Measurements from ENCODE around the gene L1TD1.
"Not testable (repeated sequence)": the region's sequence is repeated elsewhere in the genome, so short reads cannot be mapped to it uniquely, and the experiment has no call there.

The L1TD1 gene

DNA sequence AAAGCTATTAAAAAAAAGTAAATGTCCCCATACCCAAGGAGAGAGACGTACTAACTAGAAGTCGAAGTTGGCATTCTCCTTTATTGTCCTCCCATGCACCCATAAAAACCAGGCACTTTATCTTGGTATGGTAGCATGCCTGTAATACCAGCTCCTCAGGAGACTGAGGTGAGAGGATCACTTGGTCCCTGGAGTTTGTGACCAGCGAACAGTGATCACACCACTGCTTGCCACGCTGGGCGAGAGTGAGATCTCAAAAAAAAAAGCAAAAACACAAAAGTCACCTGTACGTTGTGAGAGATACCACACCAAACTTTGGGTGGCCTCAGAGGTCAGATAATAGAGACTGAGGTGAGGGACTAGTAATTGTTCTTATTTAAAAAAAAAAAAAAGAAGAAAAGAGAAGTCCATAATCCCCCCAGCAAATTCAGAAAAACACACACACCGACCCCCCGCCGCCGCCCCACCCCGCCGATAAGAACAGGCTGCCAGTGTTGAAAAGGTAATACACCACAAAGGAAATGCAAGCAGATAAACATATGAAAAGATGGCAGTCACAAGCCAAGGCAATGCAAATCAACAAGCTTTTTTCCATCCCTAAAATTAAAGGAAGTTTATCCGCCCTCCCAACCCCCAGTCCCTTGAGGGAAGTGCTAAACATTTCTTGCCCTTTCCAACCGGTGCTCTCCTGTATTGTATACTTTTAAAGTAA is 3.6 kb downstream of the L1TD1 start:
- DNase-seq (ENCODE audit: low read depth in 2 of 2): no peak

DNA sequence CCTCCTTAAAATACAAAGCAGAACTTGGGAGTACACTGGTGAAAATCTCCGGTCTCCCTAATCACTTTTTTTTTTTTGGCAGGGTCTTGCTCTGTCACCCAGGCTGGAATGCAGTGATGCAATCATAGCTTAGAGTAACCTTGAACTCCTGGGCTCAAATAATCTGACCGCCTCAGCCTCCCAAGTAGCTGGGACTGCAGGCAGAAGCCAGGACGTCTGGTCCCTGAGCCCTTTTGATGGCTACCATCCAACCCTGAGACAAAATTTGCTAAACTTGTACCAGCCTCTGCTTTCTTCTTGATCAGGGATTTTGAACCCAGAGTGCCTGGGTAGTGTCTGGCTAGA is 4.1 kb downstream of the L1TD1 start:
- DNase-seq (ENCODE audit: low read depth in 2 of 2): no peak

DNA sequence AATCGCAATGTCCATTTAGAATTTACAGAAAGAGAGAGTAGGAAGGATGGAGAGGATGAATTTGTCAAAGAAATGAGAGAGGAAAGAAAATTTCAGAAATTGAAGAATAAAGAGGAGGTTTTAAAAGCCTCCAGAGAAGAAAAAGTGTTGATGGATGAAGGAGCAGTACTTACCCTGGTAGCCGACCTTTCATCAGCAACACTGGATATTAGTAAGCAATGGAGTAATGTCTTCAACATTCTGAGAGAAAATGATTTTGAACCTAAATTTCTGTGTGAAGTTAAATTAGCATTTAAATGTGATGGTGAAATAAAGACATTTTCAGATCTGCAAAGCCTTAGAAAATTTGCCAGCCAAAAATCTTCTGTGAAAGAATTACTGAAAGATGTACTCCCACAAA is 12.5 kb downstream of the L1TD1 start:
- DNase-seq (ENCODE audit: low read depth in 2 of 2): no peak

DNA sequence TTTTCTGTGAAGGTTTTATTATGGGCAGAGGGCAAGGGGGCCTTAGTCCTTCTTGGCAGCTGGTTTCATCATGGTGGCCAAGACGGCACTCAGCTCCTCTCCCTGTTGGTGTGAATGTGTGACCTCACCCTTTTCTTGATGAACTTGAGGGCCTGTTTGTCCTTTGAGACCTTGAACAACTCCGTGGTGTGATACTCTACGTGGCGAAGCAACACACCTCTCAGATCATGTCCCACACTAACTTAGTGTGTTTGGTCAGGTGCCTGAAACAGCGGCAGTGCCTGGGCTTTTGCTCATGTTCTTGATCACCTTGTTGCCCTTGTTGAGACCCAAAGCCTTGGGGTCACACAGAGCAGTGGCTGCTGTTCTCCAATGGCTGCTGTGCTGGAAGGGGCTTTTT is 13.4 kb downstream of the L1TD1 start:
- DNase-seq (ENCODE audit: low read depth in 2 of 2): no peak

DNA sequence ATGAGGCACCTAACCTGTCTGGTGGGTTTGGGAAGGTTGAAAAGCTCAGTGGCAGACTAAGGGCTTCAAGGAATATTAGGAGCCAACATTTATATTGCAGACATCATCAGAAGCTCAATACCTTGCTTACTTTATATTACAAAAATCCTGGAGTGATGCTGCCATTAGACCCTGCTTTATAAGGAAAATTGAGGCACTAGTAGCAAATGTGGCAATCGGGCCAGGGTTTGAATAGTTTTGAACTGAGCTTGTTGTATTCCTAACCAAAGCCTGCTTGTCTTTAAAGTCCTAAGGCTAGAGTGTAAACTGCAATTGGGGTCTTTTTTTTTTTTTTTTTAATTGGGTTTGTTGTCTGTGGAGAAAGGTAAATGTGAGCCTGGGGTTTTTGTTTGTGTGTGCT is 14.3 kb downstream of the L1TD1 start:
- DNase-seq (ENCODE audit: low read depth in 2 of 2): no peak

DNA sequence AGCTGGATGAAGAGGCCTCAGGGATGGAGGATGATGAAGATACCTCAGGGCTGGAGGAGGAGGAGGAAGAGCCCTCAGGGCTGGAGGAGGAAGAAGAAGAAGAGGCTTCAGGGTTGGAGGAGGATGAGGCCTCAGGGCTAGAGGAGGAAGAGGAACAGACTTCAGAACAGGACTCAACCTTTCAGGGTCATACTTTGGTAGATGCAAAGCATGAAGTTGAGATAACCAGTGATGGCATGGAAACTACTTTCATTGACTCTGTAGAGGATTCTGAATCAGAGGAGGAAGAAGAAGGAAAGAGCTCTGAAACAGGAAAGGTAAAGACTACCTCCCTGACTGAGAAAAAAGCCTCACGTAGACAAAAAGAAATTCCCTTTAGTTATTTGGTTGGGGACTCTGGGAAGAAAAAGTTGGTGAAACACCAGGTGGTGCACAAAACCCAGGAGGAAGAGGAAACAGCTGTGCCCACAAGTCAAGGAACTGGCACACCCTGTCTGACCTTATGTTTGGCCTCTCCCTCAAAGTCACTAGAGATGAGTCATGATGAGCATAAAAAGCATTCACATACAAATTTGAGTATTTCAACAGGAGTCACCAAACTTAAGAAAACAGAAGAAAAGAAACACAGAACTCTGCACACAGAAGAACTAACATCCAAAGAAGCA is 15.4 kb downstream of the L1TD1 start:
- no peak for DNase-seq (ENCODE audit: low read depth in 2 of 2)

DNA sequence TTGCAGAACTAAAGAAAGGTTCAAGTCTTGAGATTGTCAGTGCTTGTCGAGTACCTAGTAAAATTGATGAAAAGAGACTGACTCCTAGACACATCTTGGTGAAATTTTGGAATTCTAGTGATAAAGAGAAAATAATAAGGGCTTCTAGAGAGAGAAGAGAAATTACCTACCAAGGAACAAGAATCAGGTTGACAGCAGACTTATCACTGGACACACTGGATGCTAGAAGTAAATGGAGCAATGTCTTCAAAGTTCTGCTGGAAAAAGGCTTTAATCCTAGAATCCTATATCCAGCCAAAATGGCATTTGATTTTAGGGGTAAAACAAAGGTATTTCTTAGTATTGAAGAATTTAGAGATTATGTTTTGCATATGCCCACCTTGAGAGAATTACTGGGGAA is 16.3 kb downstream of the L1TD1 start:
- no peak for DNase-seq (ENCODE audit: low read depth in 2 of 2)

DNA sequence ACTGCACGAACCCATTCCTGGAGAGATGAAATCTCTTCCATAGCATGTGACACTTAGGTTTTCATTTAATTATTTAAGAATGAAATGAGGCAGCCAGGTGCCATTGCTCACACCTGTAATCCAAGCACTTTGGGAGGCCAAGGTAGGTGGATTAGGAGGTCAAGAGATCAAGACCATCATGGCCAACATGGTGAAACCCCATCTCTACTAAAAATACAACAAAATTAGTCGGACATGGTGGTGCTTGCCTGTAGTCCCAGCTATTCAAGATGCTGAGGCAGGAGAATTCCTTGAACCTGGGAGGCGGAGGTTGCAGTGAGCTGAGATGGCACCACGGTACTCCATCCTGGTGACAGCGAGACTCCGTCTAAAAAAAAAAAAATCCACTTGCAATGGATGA is 17.8 kb downstream of the L1TD1 start:
- DNase-seq (ENCODE audit: low read depth in 2 of 2): no peak

DNA sequence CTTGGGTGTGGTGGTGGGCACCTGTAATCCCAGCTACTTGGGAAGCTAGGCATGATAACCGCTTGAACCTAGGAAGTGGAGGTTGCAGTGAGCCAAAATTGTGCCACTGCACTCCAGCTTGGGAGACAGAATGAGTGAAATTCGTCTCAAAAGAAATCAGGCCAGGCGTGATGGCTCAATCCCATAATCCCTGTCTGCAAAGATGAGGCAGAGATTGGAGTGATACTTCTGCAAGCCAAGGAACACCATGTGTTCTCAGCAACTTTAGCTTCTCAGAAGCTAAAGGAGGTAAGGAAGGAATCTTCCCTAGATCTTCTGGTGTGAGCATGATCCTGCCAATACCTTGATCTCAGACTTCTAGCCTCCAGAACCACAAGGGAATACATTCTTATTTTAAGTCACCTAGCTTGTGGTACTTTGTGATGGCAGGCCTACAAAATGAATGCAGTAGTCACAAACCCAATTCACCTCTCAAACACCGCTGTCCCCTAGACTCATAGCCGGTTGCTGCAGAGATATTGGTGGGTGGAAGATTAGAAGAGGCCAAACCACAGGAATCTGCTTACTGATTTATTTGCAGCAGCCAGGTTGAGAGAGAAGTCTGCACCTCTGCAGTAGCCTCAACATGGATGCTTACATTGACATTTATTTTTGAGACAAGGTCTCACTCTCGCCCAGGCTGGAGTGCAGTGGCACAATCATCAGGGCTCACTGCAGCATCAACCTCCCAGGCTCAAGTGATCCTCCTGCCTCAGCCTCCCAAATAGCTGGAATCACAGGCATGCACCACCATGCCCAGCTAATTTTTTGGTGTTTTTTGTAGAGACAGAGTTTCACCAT is 18.6 kb downstream of the L1TD1 start:
- no peak for DNase-seq (ENCODE audit: low read depth in 2 of 2)

DNA sequence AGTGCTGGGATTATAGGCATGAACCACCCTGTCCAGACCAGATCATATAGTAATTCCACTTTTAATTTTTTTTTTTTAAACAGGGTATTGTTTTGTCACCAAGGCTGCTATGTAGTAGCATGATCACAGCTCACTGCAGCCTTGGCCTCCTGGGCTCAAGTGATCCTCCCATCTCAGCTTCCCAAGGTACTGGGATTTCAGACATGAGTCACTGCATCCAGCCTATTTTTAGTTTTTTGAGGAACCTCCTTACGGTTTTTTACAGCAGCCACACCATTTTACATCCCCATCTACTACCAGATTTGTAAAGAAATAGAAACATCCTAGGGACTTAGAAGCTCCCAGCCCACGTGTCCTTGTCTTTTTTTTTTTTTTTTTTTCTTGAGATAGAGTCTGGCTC is 24.0 kb downstream of the L1TD1 start:
- no peak for DNase-seq (ENCODE audit: low read depth in 2 of 2)

DNA sequence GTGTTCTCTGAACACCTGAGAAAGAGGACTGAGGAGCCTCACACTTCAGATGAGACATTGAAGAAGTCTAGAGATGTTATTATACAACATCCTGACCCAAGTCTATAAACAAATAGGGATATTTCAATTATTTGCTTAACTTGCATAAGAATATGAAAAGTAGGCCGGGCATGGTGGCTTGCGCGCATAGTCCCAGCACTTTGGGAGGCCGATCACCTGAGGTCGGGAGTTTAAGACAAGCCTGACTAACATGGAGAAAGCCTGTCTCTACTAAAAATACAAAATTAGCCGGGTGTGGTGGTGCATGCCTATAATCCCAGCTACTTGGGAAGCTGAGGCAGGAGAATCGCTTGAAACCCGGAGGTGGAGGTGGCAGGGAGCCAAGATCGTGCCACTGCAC is 25.8 kb downstream of the L1TD1 start:
- DNase-seq (ENCODE audit: low read depth in 2 of 2): not testable (repeated sequence)

DNA sequence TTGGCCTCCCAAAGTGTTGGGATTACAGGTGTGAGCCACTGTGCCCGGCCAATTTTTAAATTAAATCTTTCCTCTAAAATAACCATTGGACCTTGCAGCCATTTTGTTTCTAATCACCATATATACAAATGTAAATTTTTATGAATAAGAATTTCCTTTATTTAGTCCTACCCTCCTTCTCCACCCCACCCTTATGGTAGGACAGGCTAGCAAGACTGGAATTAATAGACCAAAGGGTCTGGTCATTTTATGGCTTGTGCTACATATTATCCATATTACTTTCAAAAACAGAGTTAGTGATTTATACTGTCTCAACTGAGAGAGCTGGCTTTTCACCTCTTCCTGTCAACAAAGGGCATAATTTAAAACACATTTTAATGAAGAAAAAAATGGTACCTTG is 26.5 kb downstream of the L1TD1 start:
- DNase-seq (ENCODE audit: low read depth in 2 of 2): no peak

DNA sequence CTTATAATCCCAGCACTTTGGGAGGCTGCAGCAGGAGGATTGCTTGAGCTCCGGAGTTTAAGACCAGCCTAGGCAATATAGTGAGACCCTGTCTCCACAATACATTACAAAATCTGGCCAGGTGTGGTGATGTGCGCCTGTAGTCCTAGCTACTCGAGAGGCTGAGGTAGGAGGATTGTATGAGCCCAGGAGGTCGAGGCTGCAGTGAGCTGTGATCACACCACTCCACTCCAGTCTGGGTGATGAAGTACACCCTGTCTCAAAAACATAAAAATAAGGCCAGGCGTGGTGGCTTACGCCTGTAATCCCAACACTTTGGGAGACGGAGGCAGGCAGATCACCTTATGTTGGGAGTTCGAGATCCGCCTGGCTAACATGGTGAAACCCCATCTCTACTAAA is 27.7 kb downstream of the L1TD1 start:
- no peak for DNase-seq (ENCODE audit: low read depth in 2 of 2)

DNA sequence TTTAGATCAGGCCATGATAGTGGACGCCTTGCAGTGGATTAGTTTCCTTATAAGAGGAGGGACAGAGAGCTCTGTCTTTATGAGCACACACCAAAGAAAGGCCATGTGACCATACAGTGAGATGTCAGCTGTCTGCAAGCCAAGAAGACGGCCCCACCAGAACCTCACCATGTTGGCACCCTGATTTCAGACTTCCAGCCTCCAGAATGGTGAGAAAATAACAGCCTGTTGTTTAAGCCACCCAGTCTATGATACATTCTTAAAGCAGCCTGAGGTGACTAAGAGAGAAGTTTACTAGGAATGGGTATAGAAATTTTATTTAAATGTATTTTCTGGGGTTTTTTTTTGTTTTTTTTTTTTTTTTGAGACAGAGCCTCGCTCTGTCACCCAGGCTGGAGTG is 29.5 kb downstream of the L1TD1 start:
- no peak for DNase-seq (ENCODE audit: low read depth in 2 of 2)

DNA sequence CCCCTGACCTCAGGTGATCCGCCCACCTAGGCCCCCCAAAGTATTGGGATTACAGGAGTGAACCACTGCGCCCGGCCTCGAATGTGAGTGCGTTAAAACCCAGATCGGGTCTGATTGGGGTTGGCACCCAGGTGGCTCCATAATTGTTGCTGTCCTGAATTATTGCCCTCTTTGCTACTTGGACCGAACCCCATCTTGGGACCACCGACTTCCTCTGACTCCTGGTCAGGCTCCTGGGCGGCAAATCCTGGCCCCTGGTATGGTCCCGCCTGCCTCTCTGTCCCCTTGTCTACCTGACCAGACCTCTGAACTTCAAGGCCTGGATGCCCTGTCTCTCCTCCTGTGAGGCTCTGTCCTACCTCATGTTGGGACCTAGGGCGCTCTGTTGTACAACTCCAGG is 32.8 kb downstream of the L1TD1 start:
- no peak for DNase-seq (ENCODE audit: low read depth in 2 of 2)

DNA sequence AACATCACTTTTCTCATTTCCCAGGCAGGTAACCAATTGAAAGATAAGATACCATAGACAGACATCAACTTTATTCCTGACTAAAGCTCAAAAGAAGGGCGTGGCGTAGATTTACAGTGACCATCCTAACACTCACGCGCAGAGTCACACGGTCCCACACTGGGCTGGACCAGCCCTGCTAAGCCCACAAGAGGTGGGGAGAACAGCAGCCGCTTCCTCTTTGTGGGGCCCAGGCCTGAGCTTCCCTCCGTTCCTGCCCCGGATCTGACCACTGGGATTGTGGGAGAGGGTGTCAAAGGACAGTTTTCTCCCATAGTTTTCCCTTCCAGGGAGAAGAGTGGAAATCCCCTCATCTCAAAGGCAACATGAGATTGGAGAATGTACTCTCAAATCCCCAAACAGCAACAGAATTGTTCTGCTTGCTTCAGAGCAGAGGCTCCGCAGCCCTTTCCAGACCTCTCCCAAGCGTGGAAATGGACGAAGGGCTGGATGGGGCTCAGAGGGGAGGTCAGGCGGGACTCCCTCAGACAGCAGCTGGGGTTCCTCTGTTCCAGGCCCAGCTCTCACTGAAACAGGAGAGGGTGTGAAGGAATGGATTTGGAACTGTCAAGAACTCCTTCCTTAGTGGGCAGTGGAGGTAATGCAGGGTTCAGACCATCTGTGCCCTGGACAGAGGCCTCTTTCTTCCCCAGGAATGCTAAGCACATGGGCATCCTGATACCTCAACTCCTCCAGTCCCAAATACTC is 33.7 kb downstream of the L1TD1 start:
- DNase-seq (ENCODE audit: low read depth in 2 of 2): no peak

DNA sequence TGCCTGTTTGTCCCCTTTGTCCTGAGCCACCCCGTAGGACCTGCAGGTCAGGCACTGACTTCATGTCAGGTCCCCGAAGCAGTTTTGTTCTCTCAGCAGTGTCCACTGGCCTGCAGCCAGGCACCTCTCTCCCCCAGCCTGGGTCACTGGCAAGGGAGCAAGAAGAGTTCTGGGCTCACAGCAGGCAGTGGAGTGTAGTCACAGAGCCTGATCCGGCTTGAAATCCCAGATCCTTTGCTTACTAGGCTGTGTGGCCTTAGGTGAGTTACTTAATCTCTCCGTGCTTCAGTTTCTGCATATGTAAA is 34.2 kb downstream of the L1TD1 start:
- no peak for DNase-seq (ENCODE audit: low read depth in 2 of 2)

DNA sequence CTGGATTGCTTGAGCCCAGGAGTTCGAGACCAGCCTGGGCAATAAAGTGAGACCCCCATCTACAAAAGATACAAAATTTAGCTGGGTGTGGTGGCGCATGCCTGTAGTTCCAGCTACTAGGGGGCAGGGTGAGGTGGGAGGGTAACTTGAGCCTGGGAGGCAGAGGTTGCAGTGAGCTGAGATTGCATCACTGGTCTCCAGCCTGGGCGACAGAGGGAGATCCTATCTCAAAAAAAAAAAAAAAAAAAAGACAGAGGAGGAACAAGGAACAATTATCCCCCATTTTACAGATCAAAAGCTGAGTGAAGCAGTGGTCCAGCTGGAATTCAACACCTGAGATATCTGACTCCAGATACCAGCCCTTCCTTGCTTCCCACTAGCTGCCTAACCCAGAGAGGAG is 34.8 kb downstream of the L1TD1 start:
- DNase-seq (ENCODE audit: low read depth in 2 of 2): no peak

DNA sequence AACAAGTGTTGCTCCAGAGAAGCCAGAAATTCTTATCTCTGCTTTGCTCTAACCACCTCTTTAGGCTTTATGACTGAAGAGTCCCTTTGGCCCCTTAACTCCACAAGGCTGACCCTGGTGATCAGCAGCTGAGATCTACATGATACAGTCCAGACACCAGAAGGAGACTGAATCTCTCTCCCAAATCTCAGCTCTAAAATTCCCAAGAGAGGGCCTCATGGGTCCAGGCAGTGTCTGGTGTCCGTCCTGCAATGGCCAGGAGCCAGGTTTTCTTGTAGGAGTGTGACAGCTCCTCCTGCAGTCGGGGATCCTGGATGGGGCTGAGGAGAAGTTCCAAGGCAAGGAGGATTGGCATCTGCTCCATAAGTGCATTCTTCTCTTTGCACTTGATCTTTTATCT is 35.3 kb downstream of the L1TD1 start:
- no peak for DNase-seq (ENCODE audit: low read depth in 2 of 2)

DNA sequence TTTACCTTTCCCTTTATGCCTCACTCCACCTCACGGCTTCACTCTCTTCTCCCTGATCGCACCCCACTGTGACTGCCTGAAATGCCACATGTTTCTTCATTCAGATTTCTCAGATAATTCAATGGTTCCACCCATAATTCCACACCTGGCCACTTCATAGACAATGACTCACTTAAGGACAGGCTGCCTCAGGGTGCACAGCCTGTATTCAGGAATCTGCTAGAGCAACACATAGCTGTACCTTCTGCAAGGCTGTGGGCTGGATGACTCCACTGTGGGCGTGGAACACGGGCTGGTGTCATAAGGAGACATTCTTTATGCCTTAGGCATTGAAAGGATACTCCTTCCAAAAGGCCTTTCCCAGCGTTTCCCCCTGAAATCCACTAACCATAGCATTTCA is 36.1 kb downstream of the L1TD1 start:
- no peak for DNase-seq (ENCODE audit: low read depth in 2 of 2)

DNA sequence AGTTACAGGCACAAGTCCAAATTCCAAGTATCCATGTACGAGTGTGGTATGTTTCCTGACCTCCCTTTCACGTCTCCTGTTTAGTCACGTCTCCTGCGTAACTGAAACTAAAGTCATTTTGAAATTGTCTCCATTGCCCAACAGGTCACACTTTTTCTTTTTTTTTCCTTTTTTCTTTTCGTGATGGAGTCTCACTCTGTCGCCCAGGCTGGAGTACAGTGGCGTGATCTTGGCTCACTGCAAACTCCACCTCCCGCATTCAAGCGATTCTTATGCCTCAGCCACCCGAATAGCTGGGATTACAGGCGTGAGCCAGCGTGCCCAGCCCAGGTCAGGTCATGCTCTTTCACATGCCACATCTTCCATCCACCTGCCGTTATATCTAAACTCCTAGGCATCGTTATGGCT is 38.2 kb downstream of the L1TD1 start:
- no peak for DNase-seq (ENCODE audit: low read depth in 2 of 2)

DNA sequence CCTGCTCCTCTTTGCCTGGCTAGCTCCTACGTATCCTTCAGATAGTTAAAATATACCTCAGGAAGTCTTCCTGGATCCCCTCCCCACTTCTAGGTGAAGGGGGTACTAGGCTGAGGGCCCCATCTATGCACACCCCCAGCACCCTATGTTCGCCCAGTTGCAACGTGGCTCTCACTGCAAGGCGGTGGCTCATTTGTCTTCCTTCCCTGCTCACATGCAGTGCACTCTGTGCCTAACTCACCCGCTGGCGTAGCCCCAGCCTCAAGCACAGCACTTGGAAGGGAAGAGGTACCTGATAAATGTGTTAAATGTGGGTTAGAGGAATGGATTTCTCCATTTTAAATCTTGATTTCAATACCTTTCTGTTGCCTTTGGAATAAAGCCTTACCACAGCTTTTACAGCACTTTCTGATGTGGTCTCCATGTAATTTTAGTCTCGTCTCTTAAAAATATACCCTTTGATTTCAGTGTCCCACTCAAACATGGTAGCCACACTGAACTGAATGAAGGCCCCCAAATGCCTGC is 39.3 kb downstream of the L1TD1 start:
- DNase-seq (ENCODE audit: low read depth in 2 of 2): no peak

Data from stimulated activated CD8-positive, alpha-beta memory T cell treated with anti-CD3 and anti-CD28 coated beads, Interleukin-15, amount 100 ng/mL, for 48 hours (primary cell).